ENCODE data around the gene ZNF135. TPM values are rescaled to one million over a fixed set of nuclear protein-coding genes. Genes with fewer than 3 reads are reported as not detected.

The ZNF135 gene
- total RNA-seq, 1 donor from 2014 or later = 1.7 TPM

GRCh38 chr19:58053480-58054156, 5.5 kb upstream of the ZNF135 start:
- no peaks in the 10 kb centered on the region for H4K20me1 ChIP-seq (ENCODE audit: insufficient read depth, low read length)
- H3K4me3 ChIP-seq (ENCODE audit: insufficient read depth, low read depth, low read length) = no peak overlapping the region
- no peak for FAIRE-seq
- H3K4me2 ChIP-seq (ENCODE audit: low read length) = no peak overlapping the region
- H3K9me3 ChIP-seq (ENCODE audit: insufficient read depth, low read depth, low read length) = peaks cover 14% of the 10 kb centered on the region
- Mint-ChIP-seq H3K27ac (ENCODE audit: unreplicated experiment) (no peak overlapping the region), H3K9me3 (ENCODE audit: unreplicated experiment) (peaks cover 38% of the 10 kb centered on the region), H3K27me3 (ENCODE audit: low read depth, unreplicated experiment) (peaks cover 3% of the 10 kb centered on the region), H3K4me3 (ENCODE audit: unreplicated experiment) (no peak overlapping the region), H3K4me1 (ENCODE audit: low read depth, unreplicated experiment) (no peaks in the 10 kb centered on the region), H3K36me3 (ENCODE audit: low read depth, unreplicated experiment) (peaks cover 3% of the 10 kb centered on the region)
- H3K79me2 ChIP-seq (ENCODE audit: insufficient read depth, low read length) = no peaks in the 10 kb centered on the region
- no peak overlapping the region for H3K27ac ChIP-seq (ENCODE audit: low read depth, low read length)
- H2AFZ ChIP-seq (ENCODE audit: low read depth, low read length) = no peak overlapping the region
- no peak for DNase-seq (ENCODE audit: low read depth)
- no peak overlapping the region for H3K9ac ChIP-seq (ENCODE audit: low read length)
- TF ChIP-seq CTCF (IDR thresholded peaks at IDR 0.05; ENCODE audit: insufficient read depth, low read depth, low read length) (no peak), EZH2 (IDR thresholded peaks at IDR 0.05; ENCODE audit: insufficient read depth, low read length) (no peak)
- no peaks in the 10 kb centered on the region for H3K36me3 ChIP-seq (ENCODE audit: insufficient read depth, low read length)
- H3K27me3 ChIP-seq (ENCODE audit: insufficient read depth, low read length) = no peaks in the 10 kb centered on the region
- no peaks in the 10 kb centered on the region for H3K4me1 ChIP-seq (ENCODE audit: insufficient read depth, low read length)

GRCh38 chr19:58054901-58055874, 3.9 kb upstream of the ZNF135 start:
- H3K4me1 Mint-ChIP-seq (ENCODE audit: low read depth, unreplicated experiment) = no peaks in the 10 kb centered on the region
- no peaks in the 10 kb centered on the region for H3K36me3 ChIP-seq (ENCODE audit: insufficient read depth, low read length)
- TF ChIP-seq CTCF (IDR thresholded peaks at IDR 0.05; ENCODE audit: insufficient read depth, low read depth, low read length) (no peak), EZH2 (IDR thresholded peaks at IDR 0.05; ENCODE audit: insufficient read depth, low read length) (no peak)
- FAIRE-seq = no peak
- peak overlapping the region; percentile 50 for H3K4me2 ChIP-seq (ENCODE audit: low read length)
- DNase-seq (ENCODE audit: low read depth) = peak; percentile 35
- H3K79me2 ChIP-seq (ENCODE audit: insufficient read depth, low read length) = no peaks in the 10 kb centered on the region
- H2AFZ ChIP-seq (ENCODE audit: low read depth, low read length) = peak overlapping the region; percentile 26
- H4K20me1 ChIP-seq (ENCODE audit: insufficient read depth, low read length) = no peaks in the 10 kb centered on the region
- H3K27ac Mint-ChIP-seq (ENCODE audit: unreplicated experiment) = no peak overlapping the region
- no peak overlapping the region for H3K4me3 ChIP-seq (ENCODE audit: insufficient read depth, low read depth, low read length)
- peaks cover 5% of the 10 kb centered on the region for H3K36me3 Mint-ChIP-seq (ENCODE audit: low read depth, unreplicated experiment)
- no peak overlapping the region for H3K4me3 Mint-ChIP-seq (ENCODE audit: unreplicated experiment)
- no peak overlapping the region for H3K9ac ChIP-seq (ENCODE audit: low read length)
- H3K27me3 Mint-ChIP-seq (ENCODE audit: low read depth, unreplicated experiment) = peaks cover 3% of the 10 kb centered on the region
- peaks cover 44% of the 10 kb centered on the region for H3K9me3 Mint-ChIP-seq (ENCODE audit: unreplicated experiment)
- H3K4me1 ChIP-seq (ENCODE audit: insufficient read depth, low read length) = no peaks in the 10 kb centered on the region
- H3K27me3 ChIP-seq (ENCODE audit: insufficient read depth, low read length) = no peaks in the 10 kb centered on the region
- H3K9me3 ChIP-seq (ENCODE audit: insufficient read depth, low read depth, low read length) = peaks cover 15% of the 10 kb centered on the region
- no peak overlapping the region for H3K27ac ChIP-seq (ENCODE audit: low read depth, low read length)

Data from astrocyte (in vitro differentiated cells and primary cell).